ENCODE results near the gene PTPRN. TPM values are rescaled to one million over a fixed set of nuclear protein-coding genes. Genes with fewer than 3 reads are reported as not detected.
A peak's percentile ranks its signal among the peaks of the same experiment; 100 is the strongest.
"Not testable (repeated sequence)": the region's sequence is repeated elsewhere in the genome, so short reads cannot be mapped to it uniquely, and the experiment has no call there.

Gene PTPRN
- total RNA-seq, 2 experiments from 2014 or later = not detected

- H3K9me3 Mint-ChIP-seq = no peaks in the 10 kb centered on the region
- peaks cover 17% of the 10 kb centered on the region for H3K4me1 Mint-ChIP-seq (ENCODE audit: low read depth)
- H3K27me3 Mint-ChIP-seq (ENCODE audit: low read depth) = no peaks in the 10 kb centered on the region
- DNase-seq = peak; percentile 1
- intact Hi-C loops (cut with micrococcal nuclease) = no loop called here
- CTCF ChIA-PET = interaction anchor here (0.7 to 7.1 kb wide), 7 partner anchors 10 to 188 kb away, joined by 4 to 196 read pairs (median 5); partner anchors contain the start of genes ABCB6, DNAJB2, NHEJ1 and SLC23A3
- H3K36me3 Mint-ChIP-seq (ENCODE audit: low read depth) = no peaks in the 10 kb centered on the region
- H3K27ac Mint-ChIP-seq = no peak overlapping the region
- H3K4me3 Mint-ChIP-seq = no peak overlapping the region
These were observed 17.2 kb downstream of the PTPRN start for GRCh38 chr2:219291910-219292490.

DNA sequence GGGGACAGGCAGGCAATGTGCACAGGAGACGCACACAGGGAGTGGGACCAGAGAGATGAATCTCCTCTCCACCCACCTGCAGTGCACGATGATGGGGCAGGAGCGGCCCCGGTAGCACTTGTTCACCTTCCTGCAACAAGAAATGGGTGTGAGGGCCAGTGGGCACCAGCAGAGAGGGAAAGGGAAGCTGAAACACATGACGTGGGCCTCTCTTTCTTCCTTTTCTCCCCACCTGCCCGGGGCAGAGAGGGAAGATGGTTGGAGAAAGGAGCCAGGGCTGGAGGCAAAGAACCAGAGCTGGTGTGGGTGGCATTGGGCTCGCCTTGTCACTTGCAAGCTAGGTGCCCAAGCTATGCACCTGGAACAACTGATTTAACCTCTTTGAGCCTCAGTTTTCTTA, 17.8 kb downstream of the PTPRN start:
- peaks cover 14% of the 10 kb centered on the region for H3K4me1 Mint-ChIP-seq (ENCODE audit: low read depth)
- H3K27me3 Mint-ChIP-seq (ENCODE audit: low read depth) = no peaks in the 10 kb centered on the region
- H3K27ac Mint-ChIP-seq = no peak overlapping the region
- intact Hi-C loops (cut with micrococcal nuclease) = no loop called here
- peaks cover 1% of the 10 kb centered on the region for H3K36me3 Mint-ChIP-seq (ENCODE audit: low read depth)
- CTCF ChIA-PET = interaction anchor here (0.7 to 7.1 kb wide), 4 partner anchors 10 to 131 kb away, joined by 4 to 196 read pairs (median 24); partner anchors contain the start of genes DNAJB2, NHEJ1 and SLC23A3
- peak; percentile 1 for DNase-seq
- no peak overlapping the region for H3K4me3 Mint-ChIP-seq
- H3K9me3 Mint-ChIP-seq = no peaks in the 10 kb centered on the region

DNA sequence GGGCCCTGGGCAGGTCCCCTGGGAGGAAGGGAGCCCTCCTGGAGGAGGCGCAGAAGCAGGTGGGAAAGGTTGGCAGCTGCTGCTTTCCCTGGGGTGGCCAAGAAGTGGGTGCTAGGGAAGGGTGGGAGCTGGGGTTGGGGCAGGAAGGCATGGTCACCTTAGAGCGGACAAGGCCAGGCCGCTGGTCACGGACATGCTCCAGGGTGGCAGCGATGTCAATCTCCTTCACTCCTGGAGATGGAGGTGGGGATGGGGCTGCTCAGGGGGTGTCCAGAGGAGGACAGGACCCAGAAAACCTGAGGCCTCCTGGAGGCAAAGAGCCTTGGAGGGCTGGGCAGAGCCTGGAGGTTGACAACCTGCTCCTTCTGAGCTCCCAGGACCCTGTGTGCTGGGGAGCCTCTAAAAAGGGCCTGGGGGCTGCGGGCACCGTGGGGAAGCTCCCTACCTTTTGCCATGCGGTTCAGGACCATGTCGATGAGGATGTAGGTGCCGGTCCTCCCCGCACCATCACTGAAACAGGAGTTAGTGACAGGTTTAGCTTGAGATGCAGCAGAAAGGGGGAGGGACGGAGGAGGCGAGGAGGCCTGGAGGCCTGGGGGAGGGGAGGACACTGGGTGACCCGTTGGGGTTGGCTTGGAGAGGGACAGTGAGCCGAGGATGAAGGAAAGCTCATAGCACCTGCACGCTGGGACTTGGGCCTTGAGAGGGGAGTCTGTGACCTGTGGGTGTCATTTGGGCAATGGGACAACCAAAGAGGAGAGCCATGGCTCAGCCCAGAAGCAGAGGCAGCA, 18.6 kb downstream of the PTPRN start:
- peaks cover 1% of the 10 kb centered on the region for H3K36me3 Mint-ChIP-seq (ENCODE audit: low read depth)
- no peak for DNase-seq
- H3K4me3 Mint-ChIP-seq = no peak overlapping the region
- H3K27me3 Mint-ChIP-seq (ENCODE audit: low read depth) = no peaks in the 10 kb centered on the region
- CTCF ChIA-PET = interaction anchor here (1.6 to 7.1 kb wide), 3 partner anchors 9 to 131 kb away, joined by 4 to 196 read pairs (median 44); partner anchors contain the start of genes DNAJB2, NHEJ1 and SLC23A3
- H3K4me1 Mint-ChIP-seq (ENCODE audit: low read depth) = peaks cover 12% of the 10 kb centered on the region
- intact Hi-C loops (cut with micrococcal nuclease) = no loop called here
- H3K27ac Mint-ChIP-seq = no peak overlapping the region
- no peaks in the 10 kb centered on the region for H3K9me3 Mint-ChIP-seq

- H3K4me1 Mint-ChIP-seq (ENCODE audit: low read depth) = peaks cover 9% of the 10 kb centered on the region
- no peak overlapping the region for H3K27ac Mint-ChIP-seq
- H3K4me3 Mint-ChIP-seq = no peak overlapping the region
- no peaks in the 10 kb centered on the region for H3K9me3 Mint-ChIP-seq
- CTCF ChIA-PET = interaction anchor here (6.6 to 7.1 kb wide), 2 partner anchors 8 to 119 kb away, joined by 44 to 196 read pairs; partner anchors contain the start of genes DNAJB2 and SLC23A3
- peaks cover 4% of the 10 kb centered on the region for H3K36me3 Mint-ChIP-seq (ENCODE audit: low read depth)
- intact Hi-C loops (cut with micrococcal nuclease) = no loop called here
- DNase-seq = no peak
- no peaks in the 10 kb centered on the region for H3K27me3 Mint-ChIP-seq (ENCODE audit: low read depth)
These were observed 19.5 kb downstream of the PTPRN start for GRCh38 chr2:219289537-219290361.

GRCh38 chr2:219289195-219289536, 20.0 kb downstream of the PTPRN start:
- Mint-ChIP-seq H3K4me1 (ENCODE audit: low read depth) (peaks cover 5% of the 10 kb centered on the region), H3K4me3 (no peak overlapping the region), H3K36me3 (ENCODE audit: low read depth) (peaks cover 4% of the 10 kb centered on the region), H3K27me3 (ENCODE audit: low read depth) (no peaks in the 10 kb centered on the region), H3K27ac (no peak overlapping the region), H3K9me3 (no peaks in the 10 kb centered on the region)
- DNase-seq = no peak
- CTCF ChIA-PET = no interaction called here
- intact Hi-C loops (cut with micrococcal nuclease) = no loop called here

- no peak overlapping the region for H3K27ac Mint-ChIP-seq
- no peak for DNase-seq
- intact Hi-C loops (cut with micrococcal nuclease) = no loop called here
- H3K4me3 Mint-ChIP-seq = no peak overlapping the region
- H3K4me1 Mint-ChIP-seq (ENCODE audit: low read depth) = peaks cover 2% of the 10 kb centered on the region
- peaks cover 8% of the 10 kb centered on the region for H3K36me3 Mint-ChIP-seq (ENCODE audit: low read depth)
- CTCF ChIA-PET = no interaction called here
- no peaks in the 10 kb centered on the region for H3K9me3 Mint-ChIP-seq
- H3K27me3 Mint-ChIP-seq (ENCODE audit: low read depth) = no peaks in the 10 kb centered on the region
These were observed 21.5 kb downstream of the PTPRN start for GRCh38 chr2:219287580-219288265.

- H3K4me1 Mint-ChIP-seq (ENCODE audit: low read depth); DNase-seq; H3K4me3 Mint-ChIP-seq; H3K36me3 Mint-ChIP-seq (ENCODE audit: low read depth); H3K27me3 Mint-ChIP-seq (ENCODE audit: low read depth); H3K9me3 Mint-ChIP-seq; intact Hi-C loops (cut with micrococcal nuclease); H3K27ac Mint-ChIP-seq: not testable (repeated sequence)
- CTCF ChIA-PET = interaction anchor here (1.1 kb wide), 1 partner anchor 9 kb away, joined by 3 read pairs; no protein-coding TSS in a partner anchor
These were observed 22.1 kb downstream of the PTPRN start for GRCh38 chr2:219287116-219287440.

- Mint-ChIP-seq H3K4me1 (ENCODE audit: low read depth) (peaks cover 4% of the 10 kb centered on the region), H3K4me3 (no peak overlapping the region), H3K9me3 (no peaks in the 10 kb centered on the region), H3K27ac (peak overlapping the region; percentile 13), H3K36me3 (ENCODE audit: low read depth) (peaks cover 8% of the 10 kb centered on the region), H3K27me3 (ENCODE audit: low read depth) (no peaks in the 10 kb centered on the region)
- CTCF ChIA-PET = interaction anchor here (1.1 to 10.6 kb wide), 2 partner anchors 7 to 9 kb away, joined by 3 to 196 read pairs; no protein-coding TSS in a partner anchor
- intact Hi-C loops (cut with micrococcal nuclease) = no loop called here
- no peak for DNase-seq
These were observed 22.6 kb downstream of the PTPRN start for GRCh38 chr2:219286436-219287115.

- DNase-seq = no peak
- H3K4me1 Mint-ChIP-seq (ENCODE audit: low read depth) = peaks cover 10% of the 10 kb centered on the region
- CTCF ChIA-PET = interaction anchor here (1.1 to 10.6 kb wide), 3 partner anchors 7 to 9 kb away, joined by 3 to 196 read pairs (median 6); no protein-coding TSS in a partner anchor
These were observed 23.2 kb downstream of the PTPRN start for GRCh38 chr2:219285894-219286425.

DNA sequence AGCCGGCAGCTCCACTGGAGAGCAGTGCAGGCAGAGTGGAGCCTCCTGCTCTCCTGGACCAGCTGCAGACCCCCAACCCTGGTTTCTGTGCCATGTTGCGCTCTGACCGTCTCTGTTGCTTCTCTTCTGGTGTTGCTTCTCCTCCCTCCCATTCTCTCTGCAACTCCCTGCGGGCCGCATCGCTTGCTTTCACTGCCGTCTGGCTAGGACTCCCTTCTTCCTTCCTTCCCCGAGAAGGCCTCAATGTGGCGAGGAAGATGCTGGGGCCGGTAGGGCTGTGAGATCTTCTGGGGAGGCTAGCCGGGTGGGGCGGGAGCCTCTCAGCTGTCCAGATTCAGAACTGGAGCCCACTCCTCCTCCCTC, 23.8 kb downstream of the PTPRN start:
- Mint-ChIP-seq H3K4me1 (ENCODE audit: low read depth) (peaks cover 15% of the 10 kb centered on the region), H3K36me3 (ENCODE audit: low read depth) (peaks cover 8% of the 10 kb centered on the region), H3K27ac (no peak overlapping the region), H3K9me3 (no peaks in the 10 kb centered on the region), H3K4me3 (no peak overlapping the region), H3K27me3 (ENCODE audit: low read depth) (no peaks in the 10 kb centered on the region)
- CTCF ChIA-PET = interaction anchor here (1.5 to 10.6 kb wide), 2 partner anchors 8 kb away, joined by 6 to 196 read pairs; no protein-coding TSS in a partner anchor
- intact Hi-C loops (cut with micrococcal nuclease) = no loop called here
- DNase-seq = no peak

More at GRCh38 chr2:219285894-219286425, 23.2 kb downstream of the PTPRN start:
- intact Hi-C loops (cut with micrococcal nuclease) = no loop called here
- Mint-ChIP-seq H3K27me3 (ENCODE audit: low read depth) (no peaks in the 10 kb centered on the region), H3K9me3 (no peaks in the 10 kb centered on the region), H3K4me3 (no peak overlapping the region), H3K36me3 (ENCODE audit: low read depth) (peaks cover 8% of the 10 kb centered on the region), H3K27ac (no peak overlapping the region)
